PC-9 (cell line): ENCODE results near the gene MASP2. TPM values are rescaled to one million over a fixed set of nuclear protein-coding genes. Genes with fewer than 3 reads are reported as not detected.
A peak's percentile ranks its signal among the peaks of the same experiment; 100 is the strongest.

Experiments
- BruUV-seq: library from RNA; stranded (reverse); fragments of 400-500 nt; replicated peaks from 2 replicates; lab custom pipeline; 2021; lab: Mats Ljungman, UMichigan
- CTCF ChIA-PET: fragments of 300-600 bp; sonication (Branson Sonifier 250); formaldehyde crosslinking; loops from one replicate; lab custom pipeline; 2022; ENCODE audit warnings: antibody characterized with exemption; lab: Charles Lee
- POLR2A ChIA-PET: fragments of 300-600 bp; sonication (Branson Sonifier 250); formaldehyde crosslinking; loops from one replicate; lab custom pipeline; 2022; ENCODE audit warnings: antibody characterized with exemption; ENCODE audit not compliant: unreplicated experiment; lab: Charles Lee
- DNase-seq, 2 experiments: peaks; one replicate each; pipeline versions ENCODE4 v3.0.0 to v3.0.0-alpha.2; 2015 to 2022; ENCODE audit warnings: mixed read lengths in 1 of 2
- H2AFZ ChIP-seq: fragments of 200-600 bp; sonication (generic); 2 replicates; pipeline ENCODE4 v1.8.1; 2017; ENCODE audit warnings: antibody characterized with exemption
- H3F3A ChIP-seq: fragments of 200-600 bp; sonication (generic); 2 replicates; pipeline ENCODE4 v1.8.1; 2017; ENCODE audit warnings: antibody characterized with exemption, mild to moderate bottlenecking, low read depth; ENCODE audit not compliant: insufficient read depth
- H3K27ac ChIP-seq: fragments of 200-600 bp; sonication (generic); 2 replicates; pipeline ENCODE4 v1.6.1; 2016; ENCODE audit warnings: mixed run types
- H3K27me3 ChIP-seq: fragments of 200-600 bp; sonication (generic); 2 replicates; pipeline ENCODE4 v1.6.1; 2016; ENCODE audit warnings: low read depth, mixed run types; ENCODE audit not compliant: insufficient read depth
- H3K36me3 ChIP-seq: fragments of 200-600 bp; sonication (generic); 2 replicates; pipeline ENCODE4 v1.6.1; 2016; ENCODE audit warnings: low read depth, mixed run types
- H3K4me1 ChIP-seq: fragments of 200-600 bp; sonication (generic); replicated peaks from 2 replicates; pipeline ENCODE4 v1.6.1; 2016; ENCODE audit warnings: mixed run types; ENCODE audit not compliant: insufficient read depth
- H3K4me2 ChIP-seq: fragments of 200-600 bp; sonication (generic); 2 replicates; pipeline ENCODE4 v1.6.1; 2017; ENCODE audit warnings: mixed run types
- H3K4me3 ChIP-seq: fragments of 200-600 bp; sonication (generic); 2 replicates; pipeline ENCODE4 v1.6.1; 2016; ENCODE audit warnings: mixed run types
- H3K79me2 ChIP-seq: fragments of 200-600 bp; sonication (generic); 2 replicates; pipeline ENCODE4 v1.6.1; 2017; ENCODE audit warnings: low read depth, mixed run types
- H3K9me2 ChIP-seq: fragments of 200-600 bp; sonication (generic); 2 replicates; pipeline ENCODE4 v1.8.1; 2017; ENCODE audit warnings: mild to moderate bottlenecking; ENCODE audit not compliant: insufficient read depth
- H3K9me3 ChIP-seq: fragments of 200-600 bp; sonication (generic); 2 replicates; pipeline ENCODE4 v1.8.1; 2016; ENCODE audit warnings: low read depth; ENCODE audit not compliant: insufficient read depth
- H4K20me1 ChIP-seq: fragments of 200-600 bp; sonication (generic); 2 replicates; pipeline ENCODE4 v1.8.1; 2017; ENCODE audit not compliant: insufficient read depth
- EZH2 ChIP-seq: fragments of 200-600 bp; sonication (generic); IDR thresholded peaks from 2 replicates; pipeline ENCODE4 v1.8.0; 2017; ENCODE audit warnings: antibody characterized with exemption, low read depth
- intact Hi-C: fragments of 100-400 bp; cut with micrococcal nuclease; formaldehyde crosslinking; loops from one replicate; pipeline ENCODE4 v1.10.0; 2022; ENCODE audit not compliant: unreplicated experiment
- total RNA-seq: library from RNA; stranded (reverse); gene quantifications from 2 replicates; pipeline ENCODE4 v1.2.3, GENCODE V29; 2021
- TF ChIP-seq, protein P1 (sequence below): fragments of 200-600 bp; sonication (generic); conservative IDR thresholded peaks from 2 replicates; pipeline ENCODE4 v1.6.1; 2017; ENCODE audit warnings: mixed run types, antibody characterized with exemption, mild to moderate bottlenecking, moderate library complexity

Gene MASP2
- total RNA-seq, 1 experiment from 2014 or later: not detected

DNA sequence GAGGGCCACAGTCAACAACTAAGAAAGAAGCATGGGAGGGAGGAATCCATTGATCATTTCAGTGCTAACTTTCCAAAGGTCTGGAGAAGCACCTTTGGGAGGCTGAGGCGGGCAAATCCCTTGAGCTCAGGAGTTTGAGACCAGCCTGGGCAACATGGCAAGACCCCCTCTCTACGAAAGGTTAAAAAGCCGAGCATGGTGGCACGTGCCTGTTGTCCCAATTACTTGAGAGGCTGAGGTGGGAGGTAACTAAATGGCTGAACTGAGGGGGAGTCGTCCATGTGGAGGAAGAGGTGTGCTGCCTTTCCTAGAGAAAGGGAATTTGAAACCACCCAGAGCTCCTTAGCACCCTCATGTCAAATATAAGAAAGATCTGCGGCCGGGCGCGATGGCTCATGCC, 16.2 kb downstream of the MASP2 start:
- CTCF ChIA-PET: no interaction called here
- BruUV-seq: no TSS peak
- intact Hi-C loops: loop anchor here (10.0 kb wide), 1 partner anchor 214 kb away; no protein-coding TSS in a partner anchor

DNA sequence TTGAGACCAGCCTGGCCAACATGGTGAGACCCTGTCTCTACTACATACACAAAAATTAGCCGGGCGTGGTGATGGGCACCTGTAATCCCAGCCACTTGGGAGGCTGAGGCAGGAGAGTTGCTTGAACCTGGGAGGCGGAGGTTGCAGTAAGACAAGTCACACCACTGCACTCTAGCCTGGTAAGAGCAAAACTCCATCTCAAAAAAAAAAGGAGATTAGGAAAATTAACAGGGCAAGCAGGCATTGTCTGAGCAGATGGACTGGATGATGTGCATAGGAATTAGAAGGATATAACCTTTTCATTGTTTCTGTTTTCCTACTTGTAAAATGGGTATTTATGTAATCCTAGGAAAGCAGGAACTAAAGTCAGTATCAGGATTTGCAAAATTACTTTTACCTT, 19.0 kb downstream of the MASP2 start:
- TF ChIP-seq EZH2: no peak
- TF ChIP-seq, protein P1, sequence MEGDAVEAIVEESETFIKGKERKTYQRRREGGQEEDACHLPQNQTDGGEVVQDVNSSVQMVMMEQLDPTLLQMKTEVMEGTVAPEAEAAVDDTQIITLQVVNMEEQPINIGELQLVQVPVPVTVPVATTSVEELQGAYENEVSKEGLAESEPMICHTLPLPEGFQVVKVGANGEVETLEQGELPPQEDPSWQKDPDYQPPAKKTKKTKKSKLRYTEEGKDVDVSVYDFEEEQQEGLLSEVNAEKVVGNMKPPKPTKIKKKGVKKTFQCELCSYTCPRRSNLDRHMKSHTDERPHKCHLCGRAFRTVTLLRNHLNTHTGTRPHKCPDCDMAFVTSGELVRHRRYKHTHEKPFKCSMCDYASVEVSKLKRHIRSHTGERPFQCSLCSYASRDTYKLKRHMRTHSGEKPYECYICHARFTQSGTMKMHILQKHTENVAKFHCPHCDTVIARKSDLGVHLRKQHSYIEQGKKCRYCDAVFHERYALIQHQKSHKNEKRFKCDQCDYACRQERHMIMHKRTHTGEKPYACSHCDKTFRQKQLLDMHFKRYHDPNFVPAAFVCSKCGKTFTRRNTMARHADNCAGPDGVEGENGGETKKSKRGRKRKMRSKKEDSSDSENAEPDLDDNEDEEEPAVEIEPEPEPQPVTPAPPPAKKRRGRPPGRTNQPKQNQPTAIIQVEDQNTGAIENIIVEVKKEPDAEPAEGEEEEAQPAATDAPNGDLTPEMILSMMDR: no peak
- H3K9me2 ChIP-seq: no peaks in the 10 kb centered on the region
- no peak for DNase-seq
- BruUV-seq: TSS peak; percentile 15
- no peak overlapping the region for H3K27ac ChIP-seq
- no peak overlapping the region for H2AFZ ChIP-seq
- no peak overlapping the region for H3K4me2 ChIP-seq
- ChIA-PET CTCF (no interaction called here), POLR2A (no interaction called here)
- H3K79me2 ChIP-seq: no peaks in the 10 kb centered on the region
- peaks cover 22% of the 10 kb centered on the region for H3F3A ChIP-seq
- intact Hi-C loops: no loop called here
- H3K27me3 ChIP-seq: no peaks in the 10 kb centered on the region
- peaks cover 7% of the 10 kb centered on the region; the same call in 1 of the 2 replicates for H3K36me3 ChIP-seq
- no peak overlapping the region for H3K4me3 ChIP-seq
- peaks cover 12% of the 10 kb centered on the region for H4K20me1 ChIP-seq
- H3K9me3 ChIP-seq: no peaks in the 10 kb centered on the region
- H3K4me1 ChIP-seq: no peaks in the 10 kb centered on the region

More for the DNA sequence above, 16.2 kb downstream of the MASP2 start:
- H3K27me3 ChIP-seq: no peaks in the 10 kb centered on the region
- no peak overlapping the region for H3K4me3 ChIP-seq
- TF ChIP-seq, protein P1: no peak
- TF ChIP-seq EZH2: no peak
- POLR2A ChIA-PET: no interaction called here
- no peaks in the 10 kb centered on the region for H3K36me3 ChIP-seq
- no peak overlapping the region for H3K27ac ChIP-seq
- no peaks in the 10 kb centered on the region for H3K79me2 ChIP-seq
- no peaks in the 10 kb centered on the region for H3K9me3 ChIP-seq
- H3K9me2 ChIP-seq: no peaks in the 10 kb centered on the region
- peaks cover 10% of the 10 kb centered on the region; the same call in 1 of the 2 replicates for H3F3A ChIP-seq
- no peak for DNase-seq
- H2AFZ ChIP-seq: no peak overlapping the region
- H4K20me1 ChIP-seq: peaks cover 6% of the 10 kb centered on the region; the same call in 1 of the 2 replicates
- H3K4me2 ChIP-seq: no peak overlapping the region
- H3K4me1 ChIP-seq: no peaks in the 10 kb centered on the region

DNA sequence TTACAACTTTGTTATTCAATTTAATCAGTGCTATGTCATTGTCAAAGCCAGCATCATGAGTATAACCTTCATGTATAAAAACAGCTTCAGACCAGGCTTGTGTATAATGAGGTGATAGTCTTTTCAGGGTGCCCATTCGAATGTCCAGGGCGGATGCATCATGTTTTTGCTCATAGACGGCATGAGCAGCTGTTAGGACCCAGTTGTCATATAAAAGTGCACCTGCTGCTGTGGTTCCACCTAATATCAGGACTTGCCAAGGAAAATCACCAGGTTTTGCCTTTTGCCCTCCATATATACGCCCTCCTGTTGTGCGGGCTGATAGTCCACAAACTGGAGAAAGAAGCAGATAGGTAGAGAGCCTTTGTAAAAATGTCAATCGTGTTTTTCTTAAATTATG, 19.7 kb downstream of the MASP2 start:
- CTCF ChIA-PET: no interaction called here
- no peak overlapping the region for H3K4me2 ChIP-seq
- no peaks in the 10 kb centered on the region for H3K4me1 ChIP-seq
- no peaks in the 10 kb centered on the region for H3K9me2 ChIP-seq
- no peak overlapping the region for H2AFZ ChIP-seq
- peaks cover 9% of the 10 kb centered on the region; the same call in 1 of the 2 replicates for H3K36me3 ChIP-seq
- peaks cover 22% of the 10 kb centered on the region for H3F3A ChIP-seq
- no peak for DNase-seq
- H4K20me1 ChIP-seq: peaks cover 12% of the 10 kb centered on the region
- no peak overlapping the region for H3K27ac ChIP-seq
- H3K4me3 ChIP-seq: no peak overlapping the region
- H3K27me3 ChIP-seq: no peaks in the 10 kb centered on the region
- BruUV-seq: no TSS peak
- POLR2A ChIA-PET: no interaction called here
- no peaks in the 10 kb centered on the region for H3K9me3 ChIP-seq
- no peaks in the 10 kb centered on the region for H3K79me2 ChIP-seq
- intact Hi-C loops: no loop called here
- TF ChIP-seq, protein P1: no peak
- no peak for TF ChIP-seq EZH2
